ENCODE results near the gene JPH2.
"Not testable (repeated sequence)": the region's sequence is repeated elsewhere in the genome, so short reads cannot be mapped to it uniquely, and the experiment has no call there.

The JPH2 gene

DNA sequence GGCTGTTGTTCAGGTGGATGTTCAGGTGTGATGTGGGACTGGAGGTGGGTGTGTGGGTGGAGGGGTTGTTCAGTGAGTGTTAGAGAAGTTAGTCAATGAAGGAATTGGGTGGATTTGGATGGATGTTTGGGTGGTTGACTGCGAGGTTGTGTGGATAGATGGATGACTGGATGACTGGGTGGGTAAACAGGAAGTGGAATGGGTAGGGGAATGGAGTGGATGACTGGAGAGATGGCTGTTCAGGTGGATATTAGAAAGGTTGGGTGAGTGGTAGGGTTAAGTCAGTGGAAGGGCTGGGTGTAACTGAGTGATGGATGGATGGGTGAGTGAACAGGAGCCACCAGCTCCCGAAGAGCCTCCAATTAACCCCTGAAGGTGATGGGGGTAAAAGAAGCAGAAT is 27.9 kb downstream of the JPH2 start:
- DNase-seq (ENCODE audit: low spot score), result no peak

DNA sequence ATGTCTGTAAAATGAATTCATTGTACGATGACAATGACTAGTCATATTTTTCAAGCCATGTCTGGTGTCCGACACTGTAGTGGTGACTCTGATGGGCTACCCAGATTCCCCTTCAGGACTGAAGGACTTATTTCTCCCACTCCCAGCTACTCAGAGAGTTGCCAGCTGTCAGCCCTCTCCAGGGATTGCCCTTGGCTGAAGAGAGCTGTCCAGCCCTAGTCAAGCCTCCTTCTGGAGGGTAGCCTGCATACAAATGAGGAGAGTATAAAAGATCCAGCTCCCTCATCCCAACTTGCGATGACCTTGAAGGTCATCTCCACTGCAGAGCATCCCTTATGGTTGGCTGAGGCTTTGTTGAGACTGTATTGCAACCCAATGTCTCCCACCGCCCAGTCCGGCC is 29.9 kb downstream of the JPH2 start:
- DNase-seq (ENCODE audit: low spot score), result no peak

DNA sequence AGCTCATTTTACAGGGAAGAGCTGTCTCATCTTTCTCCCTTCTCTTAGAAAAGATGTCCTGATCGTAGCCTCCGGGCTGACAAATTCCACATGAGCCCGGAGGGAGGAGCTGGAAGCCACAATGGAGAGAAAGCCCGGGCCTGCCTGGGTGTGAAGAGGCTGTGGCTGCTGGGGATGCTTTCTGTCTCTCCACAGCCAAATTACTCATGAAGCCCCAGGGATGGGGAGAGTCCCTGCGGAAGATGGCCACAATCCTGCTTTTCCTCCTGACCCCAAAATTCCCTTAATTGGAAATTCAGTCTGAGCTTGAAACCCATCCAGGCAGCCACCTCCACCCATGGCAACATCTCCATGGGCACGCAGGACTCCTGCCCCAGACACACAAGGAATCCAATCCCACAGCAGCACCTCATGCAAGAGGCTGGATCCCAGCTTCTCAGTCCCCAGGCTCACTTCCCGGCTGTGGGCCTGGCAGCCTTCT is 32.4 kb downstream of the JPH2 start:
- DNase-seq (ENCODE audit: low spot score), result no peak

DNA sequence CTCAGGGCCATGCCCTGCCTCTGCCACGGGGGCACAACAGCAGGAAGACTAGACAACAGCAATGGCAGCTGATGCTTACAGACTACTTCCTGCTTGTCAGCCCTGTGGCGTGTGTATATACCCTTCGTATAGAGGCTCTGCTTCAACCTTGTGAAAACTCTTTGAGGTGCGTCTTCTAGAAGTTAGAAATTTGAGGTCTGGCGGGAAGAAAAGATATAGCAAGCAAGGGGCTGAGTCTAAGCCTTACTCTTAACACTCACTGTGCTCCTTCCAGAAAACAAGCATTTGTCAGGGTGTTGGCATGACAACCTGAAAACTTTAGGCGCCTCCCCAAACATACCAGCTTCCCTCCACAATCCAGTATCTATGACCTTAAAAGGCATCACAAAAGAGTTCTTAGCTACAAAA is 33.3 kb downstream of the JPH2 start:
- DNase-seq (ENCODE audit: low spot score), result peak; percentile 54

DNA sequence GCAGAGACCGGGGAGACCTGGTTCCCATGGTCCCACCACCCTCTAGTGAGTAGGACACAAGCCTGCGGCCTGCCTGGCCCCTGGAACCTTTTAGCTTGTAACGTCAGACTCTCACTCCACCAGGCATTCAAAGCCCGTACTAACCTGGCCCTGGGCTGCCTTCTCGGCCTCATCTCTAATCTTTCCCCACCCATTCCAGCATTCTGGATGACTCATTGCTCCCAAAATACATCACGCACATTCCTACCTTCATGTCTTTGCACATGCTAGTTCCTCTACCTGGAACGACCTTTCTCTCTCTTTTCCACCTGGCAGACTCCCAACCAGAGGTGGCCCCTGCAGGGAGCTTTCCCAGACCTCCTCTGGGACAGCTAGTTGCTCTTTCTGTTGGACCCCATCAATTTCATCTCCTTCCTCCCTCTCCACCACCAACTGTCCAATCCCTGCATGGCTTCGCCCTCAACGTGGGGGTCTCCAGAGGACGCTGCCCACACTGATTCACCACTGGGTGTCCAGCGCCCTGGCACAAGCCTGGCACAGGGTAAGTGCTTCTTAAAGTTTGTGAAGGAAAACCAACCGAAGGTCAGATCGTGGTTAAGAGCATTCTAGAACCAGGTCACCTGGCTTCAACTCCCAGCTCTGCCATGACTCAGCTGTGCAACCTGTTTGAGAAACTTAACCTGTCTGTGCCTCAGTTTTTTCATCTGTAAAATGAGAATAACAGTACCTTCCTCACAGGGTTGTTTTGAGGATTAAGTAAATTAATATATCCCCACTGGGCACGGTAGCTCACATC is 35.2 kb downstream of the JPH2 start:
- no peak for DNase-seq (ENCODE audit: low spot score)

DNA sequence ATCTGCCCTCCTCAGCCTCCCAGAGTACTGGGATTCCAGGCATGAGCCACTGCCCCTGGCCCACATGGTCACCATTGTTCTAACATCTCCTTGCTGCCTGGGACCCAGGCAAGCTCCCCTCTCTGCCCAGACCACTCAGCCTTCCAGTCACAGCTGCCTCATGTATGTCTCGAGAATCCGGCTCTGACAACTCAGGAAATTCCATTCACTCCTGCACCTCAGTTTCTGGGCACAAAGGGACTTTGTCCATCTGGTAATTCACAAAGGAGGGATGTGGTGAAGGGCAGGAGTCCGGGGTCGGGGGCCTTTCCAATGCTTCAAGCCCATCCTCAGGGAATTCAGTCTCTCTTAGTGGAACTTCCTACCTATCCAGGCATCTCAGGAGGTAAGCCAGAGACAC is 40.7 kb downstream of the JPH2 start:
- DNase-seq (ENCODE audit: low spot score), result no peak

DNA sequence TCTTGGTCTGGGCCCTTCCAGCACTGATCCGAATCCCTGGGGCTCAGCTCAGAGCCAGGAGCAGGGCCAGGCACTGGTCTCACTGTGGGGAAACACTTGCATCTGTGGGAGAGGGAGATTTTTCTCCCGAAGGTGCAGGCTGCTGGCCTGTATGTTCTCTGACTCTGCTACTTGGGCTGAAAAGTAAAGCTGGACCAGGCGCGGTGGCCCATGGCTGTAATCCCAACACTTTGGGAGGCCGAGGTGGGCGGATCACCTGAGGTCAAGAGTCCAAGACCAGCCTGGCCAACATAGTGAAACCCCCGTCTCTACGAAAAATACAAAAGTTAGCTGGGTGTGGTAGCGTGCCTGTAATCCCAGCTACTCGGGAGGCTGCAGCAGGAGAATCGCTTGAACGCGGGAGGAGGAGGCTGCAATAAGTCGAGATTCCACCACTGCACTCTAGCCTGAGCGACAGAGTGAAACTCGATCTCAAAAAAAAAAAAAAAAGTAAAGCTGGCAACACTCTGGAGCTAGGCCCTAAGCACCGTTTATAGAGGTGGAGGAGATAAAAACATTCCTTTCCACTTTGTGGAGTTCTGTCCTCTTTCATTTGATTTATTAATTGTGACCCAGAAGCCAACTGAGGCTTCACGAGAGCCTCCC is 41.7 kb downstream of the JPH2 start:
- no peak for DNase-seq (ENCODE audit: low spot score)

DNA sequence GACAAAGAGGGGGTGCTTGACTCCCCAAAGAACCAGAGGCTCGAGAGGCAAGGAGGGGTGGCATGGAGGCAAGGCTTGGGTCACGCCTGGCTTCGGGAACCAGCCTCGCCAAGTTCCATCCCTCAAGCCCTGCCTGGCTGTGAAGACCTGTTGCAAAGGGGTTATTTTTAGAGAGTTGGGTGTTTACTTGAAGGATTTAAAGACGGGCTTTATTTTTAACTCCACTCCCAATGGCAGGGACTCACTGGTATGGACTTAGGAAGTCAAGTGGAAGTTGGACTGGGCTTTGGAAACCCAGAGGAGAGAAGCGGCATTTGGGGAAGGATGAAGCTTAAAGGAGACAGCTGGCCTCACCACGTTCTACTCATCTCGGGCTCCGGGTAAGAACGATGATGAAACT is 43.1 kb downstream of the JPH2 start:
- no peak for DNase-seq (ENCODE audit: low spot score)

DNA sequence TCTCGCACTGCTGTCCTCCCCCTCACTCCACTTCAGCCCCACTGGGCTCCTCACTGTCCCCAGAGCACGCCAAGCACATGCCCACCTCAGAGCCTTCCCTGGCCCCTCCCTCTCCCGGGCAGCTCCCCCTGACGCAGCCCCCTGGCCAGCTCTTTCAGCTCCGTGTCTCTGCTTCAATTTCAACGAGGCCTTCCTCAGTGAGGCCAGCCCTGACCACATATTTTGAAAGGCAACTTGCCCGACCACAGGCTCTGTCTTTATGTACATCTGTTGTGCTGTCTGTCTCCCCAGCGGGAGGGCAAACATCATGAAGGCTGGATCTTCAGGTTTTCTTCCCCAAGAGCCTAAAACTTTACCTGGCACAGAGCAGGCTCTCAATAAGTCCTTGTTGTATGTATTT is 44.6 kb downstream of the JPH2 start:
- DNase-seq (ENCODE audit: low spot score), result no peak

DNA sequence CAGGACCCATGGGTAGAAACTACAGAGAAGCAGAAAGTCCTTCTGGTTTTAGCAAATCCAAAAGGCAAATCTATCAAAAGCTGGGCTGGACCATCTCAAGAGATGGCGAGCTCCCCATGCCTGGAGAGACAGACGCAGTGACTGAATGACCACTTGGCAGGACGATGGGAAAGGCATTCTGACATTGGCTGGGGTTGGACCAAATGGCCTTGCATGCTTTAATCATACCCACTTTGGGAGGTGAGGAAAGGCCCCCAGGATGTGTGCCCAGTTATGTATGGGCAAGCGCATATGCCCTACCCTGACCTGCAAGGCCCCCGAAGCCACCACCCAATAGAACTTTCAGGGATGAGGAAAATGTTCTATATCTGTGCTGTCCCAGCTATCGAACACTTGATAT is 45.1 kb downstream of the JPH2 start:
- DNase-seq (ENCODE audit: low spot score), result no peak

DNA sequence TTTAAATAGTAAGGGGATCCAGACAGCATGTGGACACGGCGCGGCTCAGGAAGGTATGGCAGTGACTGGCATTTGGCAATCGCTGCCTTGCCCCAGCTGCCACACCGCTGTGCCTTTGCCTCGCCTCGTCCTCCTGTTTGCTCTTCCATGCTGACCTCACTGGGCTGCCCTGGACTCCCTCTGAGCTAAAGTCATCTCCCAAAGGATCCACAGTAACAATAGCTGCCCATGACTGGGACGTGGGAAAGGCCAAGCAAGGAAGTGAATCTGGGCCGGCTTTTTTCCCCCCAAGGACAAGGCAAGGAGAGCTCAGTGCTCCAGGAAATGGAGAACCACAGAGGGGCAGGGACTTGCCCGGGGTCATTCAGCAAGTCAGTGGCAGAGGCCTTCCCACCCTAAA is 48.1 kb downstream of the JPH2 start:
- no peak for DNase-seq (ENCODE audit: low spot score)

DNA sequence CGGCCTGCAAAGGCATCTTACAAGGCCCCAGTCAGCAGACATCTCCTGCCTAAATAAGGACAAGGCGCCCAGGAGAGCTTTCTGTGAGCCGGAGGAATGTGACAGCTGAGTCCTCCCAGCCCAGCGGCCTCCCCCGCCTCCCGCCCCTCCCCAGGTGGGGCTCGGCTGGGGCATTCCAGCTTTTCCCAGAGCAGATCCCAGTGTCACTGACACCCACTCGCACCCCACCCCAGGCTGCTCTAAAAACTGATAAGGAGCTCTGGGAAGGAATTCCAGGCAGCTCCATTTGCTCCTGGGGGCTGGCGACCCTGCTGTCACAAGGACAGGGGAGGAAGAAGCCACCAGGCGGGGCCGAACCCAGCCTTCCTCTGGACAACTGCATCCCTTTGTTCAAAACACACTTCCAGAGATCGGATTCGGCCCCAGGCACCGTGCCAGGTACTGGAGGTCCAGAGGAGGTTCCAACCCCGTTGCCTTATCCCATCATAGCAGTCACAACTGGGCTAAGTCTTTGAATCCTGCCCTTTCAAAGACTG is 49.7 kb downstream of the JPH2 start:
- DNase-seq (ENCODE audit: low spot score), result no peak

DNA sequence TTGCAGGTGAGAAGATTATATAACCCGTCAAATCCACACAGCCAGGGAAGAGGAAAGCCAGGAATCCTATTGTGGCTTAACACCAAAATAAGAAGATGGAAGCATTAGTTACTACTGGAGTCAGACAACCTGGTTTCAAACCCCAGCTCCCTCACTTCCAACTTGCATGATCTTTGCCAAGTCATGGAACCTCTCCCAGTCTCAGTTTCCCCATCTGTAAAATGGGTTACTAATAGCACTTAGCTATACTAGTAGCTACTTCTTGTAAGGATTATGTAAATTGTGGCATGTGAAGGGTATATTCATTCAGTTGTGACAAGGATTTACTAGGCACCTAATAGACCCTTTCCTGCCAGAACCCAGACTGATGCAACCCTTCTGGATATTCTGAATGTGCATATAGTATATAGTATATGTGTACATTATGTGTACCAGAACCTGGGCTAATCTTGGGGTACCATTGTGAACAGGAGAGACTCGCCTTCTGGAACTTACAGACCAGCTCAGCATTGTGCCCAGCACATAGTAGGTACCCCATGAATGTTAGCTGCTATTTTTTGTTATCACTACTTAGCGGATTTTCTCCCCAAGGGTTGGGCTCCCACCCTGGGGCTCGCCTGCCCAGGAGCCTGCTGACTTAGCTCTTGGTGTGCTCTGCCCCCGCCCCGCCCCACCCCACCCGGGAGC is 50.3 kb downstream of the JPH2 start:
- no peak for DNase-seq (ENCODE audit: low spot score)

DNA sequence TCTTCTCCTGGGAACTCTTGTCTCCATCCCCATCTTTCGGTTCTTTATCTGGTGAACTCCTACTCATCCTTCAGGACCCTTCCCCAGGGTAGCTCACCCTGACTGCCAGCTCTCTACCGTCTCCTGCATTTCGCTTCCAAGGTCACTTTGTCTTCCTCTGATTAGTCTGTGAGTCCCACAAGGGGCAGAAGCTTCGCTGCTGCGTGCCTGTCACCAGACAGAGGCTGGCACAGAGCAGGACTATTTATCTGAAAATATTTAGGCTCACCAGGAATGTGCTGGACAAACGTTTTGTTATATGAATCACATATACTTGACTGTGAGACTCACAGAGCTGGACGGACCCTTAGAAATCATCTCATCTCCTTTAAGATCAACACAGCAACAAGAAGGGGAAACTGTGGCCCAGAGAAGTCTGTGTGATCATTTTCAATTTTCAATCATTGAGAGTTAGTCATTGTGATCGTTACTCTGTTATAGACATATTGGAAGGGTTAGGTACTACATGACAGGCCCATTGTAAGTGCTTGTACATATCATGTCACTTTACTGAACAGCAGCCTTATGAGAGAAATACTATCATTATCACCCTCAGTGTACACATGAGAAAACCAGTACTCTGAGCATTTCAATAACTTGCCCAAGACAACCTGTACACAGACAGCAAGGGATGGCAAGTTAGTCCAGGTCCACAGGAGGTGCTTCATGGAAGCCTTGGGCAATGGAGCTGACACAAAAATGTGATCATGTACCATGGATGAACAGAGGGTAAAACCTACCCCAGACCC is 51.4 kb downstream of the JPH2 start:
- no peak for DNase-seq (ENCODE audit: low spot score)

DNA sequence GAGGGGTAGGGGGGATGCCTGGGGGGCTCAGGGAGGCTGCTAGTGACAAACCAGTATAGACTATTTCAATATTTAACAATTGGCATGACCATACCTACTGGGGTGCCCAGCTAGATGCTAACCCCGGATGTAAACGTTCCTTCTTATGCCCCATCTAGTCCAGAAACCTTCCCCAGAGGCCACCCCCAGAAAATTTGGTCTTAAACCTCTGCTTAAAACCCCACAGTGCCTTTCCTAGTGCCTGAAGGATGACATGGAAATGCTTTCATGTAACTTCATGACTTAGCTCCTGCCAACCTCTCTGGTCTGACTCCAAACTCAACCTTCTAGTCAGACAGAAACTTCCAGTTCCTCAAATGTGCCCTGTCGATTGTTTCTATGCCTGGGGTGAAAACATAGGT is 52.0 kb downstream of the JPH2 start:
- DNase-seq (ENCODE audit: low spot score), result no peak

DNA sequence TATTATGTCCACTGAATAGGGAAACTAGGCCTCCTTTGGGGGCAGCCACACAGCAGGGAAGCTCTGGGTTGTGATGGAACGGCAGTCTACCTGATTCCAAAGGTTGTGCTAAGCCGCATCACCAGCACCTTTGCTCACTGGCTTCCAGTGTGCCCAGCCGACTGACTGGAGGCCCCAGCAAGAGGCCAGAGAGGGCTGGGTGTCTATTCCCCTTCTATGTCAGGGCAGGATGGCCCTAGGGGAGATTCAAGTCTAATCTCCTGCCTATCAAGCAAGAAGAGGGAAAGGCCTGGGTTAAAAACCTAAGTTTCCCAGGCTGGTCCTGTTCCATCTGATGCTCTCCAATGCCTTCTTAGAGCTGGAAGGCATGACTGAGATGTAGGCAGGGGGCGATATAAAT is 53.6 kb downstream of the JPH2 start:
- DNase-seq (ENCODE audit: low spot score), result no peak

DNA sequence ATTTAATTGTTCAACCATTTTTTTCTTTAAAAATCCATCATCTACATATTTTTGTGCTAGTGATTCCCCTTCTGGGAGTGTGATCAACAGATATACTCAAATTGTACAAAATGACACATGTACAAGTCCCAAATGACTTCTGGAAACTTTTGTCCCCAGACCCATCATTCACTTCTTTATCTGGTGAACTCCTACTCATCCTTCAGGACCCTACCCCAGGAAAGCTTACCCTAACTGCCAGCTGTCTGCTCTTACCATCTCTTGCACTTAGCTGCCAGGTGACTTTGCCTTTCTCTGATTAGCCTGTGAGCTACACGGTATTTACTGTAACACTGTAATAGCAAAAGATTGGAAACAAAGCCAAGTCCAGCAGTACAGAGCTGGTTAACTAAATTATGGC is 55.3 kb downstream of the JPH2 start:
- DNase-seq (ENCODE audit: low spot score), result no peak

DNA sequence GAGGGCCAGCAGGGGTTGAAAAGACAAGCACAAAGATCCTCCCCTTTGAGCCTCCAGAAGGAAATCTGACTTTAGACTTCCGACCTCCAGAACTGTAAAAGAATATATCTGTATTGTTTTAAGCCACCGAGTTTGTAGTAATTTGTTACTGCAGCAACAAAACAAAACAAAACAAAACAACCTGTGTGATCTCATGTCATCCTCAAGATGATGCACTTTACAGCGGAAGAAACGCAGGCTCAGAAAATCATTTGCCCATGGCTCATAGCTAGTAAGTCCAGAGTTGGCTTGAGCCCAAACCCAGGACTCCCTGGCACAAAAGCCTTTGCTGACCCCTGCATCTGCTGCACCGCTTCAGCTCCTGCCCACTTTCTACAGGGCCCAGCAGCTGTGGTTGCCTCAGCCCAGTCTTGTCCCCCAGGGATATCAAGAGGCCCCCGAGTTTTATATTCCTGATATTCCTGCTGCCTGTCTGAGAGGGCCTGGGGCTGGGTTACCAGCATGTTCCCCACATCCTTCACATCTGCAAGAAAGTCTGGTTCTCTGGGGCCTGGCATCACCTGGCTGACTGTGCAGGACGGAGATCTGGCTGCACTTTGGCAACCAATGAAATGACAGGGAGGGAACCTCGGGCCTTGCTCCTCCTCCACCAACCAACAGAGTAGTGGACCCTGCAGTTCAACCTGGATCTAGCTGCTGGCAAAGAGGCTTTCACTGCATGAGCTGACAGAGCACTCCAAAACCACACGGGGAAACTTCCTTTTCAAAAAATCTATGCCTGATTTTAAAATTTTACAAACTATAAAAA is 56.9 kb downstream of the JPH2 start:
- no peak for DNase-seq (ENCODE audit: low spot score)

DNA sequence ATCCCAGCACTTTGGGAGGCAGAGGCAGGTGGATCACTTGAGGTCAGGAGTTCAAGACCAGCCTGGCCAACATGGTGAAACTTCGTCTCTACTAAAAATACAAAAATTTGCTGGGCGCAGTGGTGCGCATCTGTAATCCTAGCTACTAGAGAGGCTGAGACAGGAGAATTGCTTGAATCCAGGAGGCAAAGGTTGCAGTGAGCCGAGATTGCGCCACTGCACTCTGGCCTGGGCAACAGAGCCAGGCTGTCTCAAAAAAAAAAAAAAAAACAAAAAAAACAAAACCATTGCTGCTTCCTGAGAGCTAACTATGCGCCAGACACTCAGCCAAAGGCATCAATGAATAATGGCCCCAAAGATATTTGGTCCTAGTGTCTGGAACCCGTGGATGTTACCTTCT is 57.7 kb downstream of the JPH2 start:
- not testable (repeated sequence) for DNase-seq (ENCODE audit: low spot score)

DNA sequence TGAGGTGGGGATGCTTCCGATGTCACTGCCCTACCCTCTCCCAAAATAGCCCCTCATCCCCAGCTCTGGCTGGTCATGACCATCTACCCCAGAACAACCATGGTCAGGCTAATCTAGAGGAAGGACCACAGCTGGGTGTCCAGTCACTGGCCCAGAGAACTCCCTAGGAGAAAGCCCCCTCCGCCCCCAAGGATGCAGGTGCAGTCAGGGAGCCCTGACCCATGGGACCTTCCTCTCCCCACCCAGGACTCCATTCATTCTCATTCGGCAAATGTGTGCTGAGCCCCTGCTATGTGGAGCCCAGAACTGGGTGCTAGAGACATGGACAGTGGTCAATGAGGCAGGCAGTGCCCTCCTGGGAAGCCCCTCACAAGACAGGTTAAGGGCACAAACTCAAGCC is 60.5 kb downstream of the JPH2 start:
- no peak for DNase-seq (ENCODE audit: low spot score)
